Measurements from ENCODE around the gene RFFL.

Gene RFFL

DNA sequence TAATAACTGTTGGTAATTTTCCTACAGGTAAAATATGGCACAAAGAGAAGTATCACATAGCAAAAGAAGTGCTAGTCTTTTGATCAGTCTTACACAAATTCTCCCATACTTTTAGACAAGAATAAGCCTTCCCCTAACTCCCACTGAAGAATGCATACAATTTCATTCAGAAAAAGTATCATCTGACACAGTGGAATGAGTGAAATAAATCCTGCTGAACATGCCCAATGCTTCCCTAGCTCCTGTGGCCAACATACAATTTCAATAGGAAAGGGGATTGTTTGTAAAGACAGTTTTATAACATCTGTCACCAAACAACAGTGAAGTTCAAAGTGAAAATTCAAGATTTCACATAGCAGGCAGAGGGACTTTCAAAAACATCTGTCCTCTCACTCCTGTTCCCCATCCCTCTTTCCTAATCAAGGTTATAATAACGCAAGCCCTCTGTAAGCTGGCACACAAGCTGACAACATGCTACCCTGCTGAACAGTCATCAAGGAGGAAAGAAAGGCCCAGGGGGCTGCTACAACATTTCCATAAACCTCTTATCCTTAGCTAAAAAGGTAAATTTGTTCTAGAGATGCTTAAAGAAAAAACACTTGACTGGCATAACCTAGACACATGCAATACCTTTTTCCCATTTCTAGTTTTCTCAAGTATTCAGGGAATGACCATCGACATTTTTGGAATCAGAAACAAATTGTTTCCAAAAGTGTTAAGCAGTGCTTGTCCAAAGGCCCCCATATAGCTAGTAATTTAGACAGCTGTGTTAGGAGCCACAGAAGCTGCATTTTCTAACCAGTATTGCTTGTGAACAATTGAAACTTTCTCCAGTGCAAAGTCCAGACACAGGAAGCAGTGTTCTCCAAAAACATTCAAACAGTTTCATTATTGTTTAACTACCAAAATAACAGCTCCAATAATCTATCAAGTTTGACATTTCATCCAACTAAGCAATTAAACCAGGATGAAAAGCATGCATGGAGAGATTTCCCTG is 11.5 kb upstream of the RFFL start:
- CTCF ChIA-PET: interaction anchor here (0.6 to 2.1 kb wide), 5 partner anchors 9 to 69 kb away, joined by 3 to 9 read pairs (median 4); no protein-coding TSS in a partner anchor
- no peak for TF ChIP-seq CTCF (IDR thresholded peaks at IDR 0.05; ENCODE audit: control extremely low read depth, extremely low read depth, low read depth, missing control alignments)
- POLR2A ChIA-PET: interaction anchor here (0.6 kb wide), 1 partner anchor 12 kb away, joined by 8 read pairs; the partner anchor contains the start of gene RFFL
- no peak for DNase-seq (ENCODE audit: extremely low spot score)

DNA sequence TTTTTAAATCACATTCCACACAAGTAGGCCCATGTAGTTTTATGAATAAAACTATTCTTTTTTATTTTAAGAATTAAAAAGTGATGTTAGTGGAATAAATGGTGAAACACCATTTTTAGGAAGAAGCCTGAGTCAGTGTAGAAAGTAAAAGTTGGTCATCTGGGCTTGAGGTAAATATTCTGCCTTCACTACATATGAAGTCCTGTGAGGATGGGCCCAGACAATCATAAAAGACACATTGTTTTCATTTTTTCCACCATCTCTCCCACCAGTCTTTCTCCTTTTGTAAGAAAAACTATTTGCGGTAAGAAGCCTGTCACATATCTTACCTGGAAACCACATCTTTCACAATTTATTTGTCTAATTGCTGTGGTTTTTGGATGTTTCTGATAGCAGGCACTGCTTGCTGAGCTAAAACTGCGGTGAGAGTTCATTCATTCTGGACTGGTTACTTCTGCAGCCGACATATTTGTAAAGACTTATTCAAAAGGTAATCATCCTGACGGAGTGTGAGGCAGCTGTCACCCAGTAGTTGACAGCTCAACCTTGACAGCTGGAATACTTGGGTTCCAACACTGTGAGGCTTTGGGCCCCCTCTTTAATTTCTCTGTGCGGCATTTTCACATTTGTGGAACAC is 10.6 kb upstream of the RFFL start:
- ChIA-PET CTCF (interaction anchor here (1.5 to 2.1 kb wide), 3 partner anchors 10 to 68 kb away, joined by 3 to 9 read pairs (median 9); no protein-coding TSS in a partner anchor), POLR2A (interaction anchor here (0.6 kb wide), 1 partner anchor 11 kb away, joined by 8 read pairs; the partner anchor contains the start of gene RFFL)
- no peak for TF ChIP-seq CTCF (IDR thresholded peaks at IDR 0.05; ENCODE audit: control extremely low read depth, extremely low read depth, low read depth, missing control alignments)
- DNase-seq (ENCODE audit: extremely low spot score): no peak

GRCh38 chr17:35073183-35073790 is 9.8 kb upstream of the RFFL start:
- TF ChIP-seq CTCF (IDR thresholded peaks at IDR 0.05; ENCODE audit: control extremely low read depth, extremely low read depth, low read depth, missing control alignments): no peak
- CTCF ChIA-PET: interaction anchor here (0.9 to 3.5 kb wide), 2 partner anchors 10 to 17 kb away, joined by 3 to 11 read pairs; no protein-coding TSS in a partner anchor
- no peak for DNase-seq (ENCODE audit: extremely low spot score)
- POLR2A ChIA-PET: no interaction called here

GRCh38 chr17:35069311-35069710 is 5.8 kb upstream of the RFFL start:
- CTCF ChIA-PET: interaction anchor here (0.8 to 2.3 kb wide), 8 partner anchors 9 to 88 kb away, joined by 3 to 10 read pairs (median 4); no protein-coding TSS in a partner anchor
- TF ChIP-seq CTCF (IDR thresholded peaks at IDR 0.05; ENCODE audit: control extremely low read depth, extremely low read depth, low read depth, missing control alignments): no peak
- POLR2A ChIA-PET: no interaction called here
- no peak for DNase-seq (ENCODE audit: extremely low spot score)

DNA sequence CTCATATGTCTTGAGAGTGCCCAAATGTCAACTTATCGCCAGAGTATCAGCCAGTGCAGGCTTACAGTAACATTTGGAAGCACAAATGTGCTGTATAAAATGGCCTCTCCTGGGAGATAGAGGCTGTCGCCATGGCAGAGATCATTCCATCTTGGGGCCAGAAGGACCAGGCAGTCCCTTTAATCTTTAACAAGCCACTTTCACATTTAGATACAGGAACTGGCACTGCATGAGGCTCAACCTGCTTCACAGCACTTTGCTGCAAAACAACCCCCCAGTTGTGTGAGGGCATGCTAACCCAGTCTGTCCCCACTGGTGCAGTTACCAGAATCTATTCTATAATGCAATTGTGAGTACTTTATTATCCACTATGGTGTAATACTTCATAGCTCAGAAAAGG is 4.7 kb upstream of the RFFL start:
- no peak for TF ChIP-seq CTCF (IDR thresholded peaks at IDR 0.05; ENCODE audit: control extremely low read depth, extremely low read depth, low read depth, missing control alignments)
- POLR2A ChIA-PET: no interaction called here
- CTCF ChIA-PET: interaction anchor here (0.8 to 2.3 kb wide), 7 partner anchors 8 to 87 kb away, joined by 3 to 10 read pairs (median 4); no protein-coding TSS in a partner anchor
- DNase-seq (ENCODE audit: extremely low spot score): no peak

- DNase-seq (ENCODE audit: extremely low spot score): no peak
- TF ChIP-seq CTCF (IDR thresholded peaks at IDR 0.05; ENCODE audit: control extremely low read depth, extremely low read depth, low read depth, missing control alignments): no peak
- POLR2A ChIA-PET: no interaction called here
- CTCF ChIA-PET: interaction anchor here (1.7 to 4.2 kb wide), 3 partner anchors 14 to 24 kb away, joined by 7 to 25 read pairs (median 15); no protein-coding TSS in a partner anchor
Observed at GRCh38 chr17:35065880-35066279, 2.4 kb upstream of the RFFL start.
